DOHH2 (cell line): ENCODE data around the gene C1GALT1.
"Not testable (repeated sequence)": the region's sequence is repeated elsewhere in the genome, so short reads cannot be mapped to it uniquely, and the experiment has no call there.

ENCODE experiments used
- H3F3A ChIP-seq: fragments of 200-600 bp; sonication (generic), shearing (Covaris generic); 2 replicates; pipeline ENCODE4 v1.6.0; 2016; ENCODE audit warnings: antibody characterized with exemption, mild to moderate bottlenecking; ENCODE audit not compliant: control insufficient read depth, insufficient read depth
- H3K27ac ChIP-seq: fragments of 200-600 bp; sonication (generic); 2 replicates; pipeline ENCODE4 v1.5.1; 2014; ENCODE audit warnings: low read depth, mild to moderate bottlenecking, low read length, moderate library complexity
- H3K27me3 ChIP-seq: fragments of 200-600 bp; sonication (generic); 2 replicates; pipeline ENCODE4 v1.6.1; 2014; ENCODE audit warnings: mild to moderate bottlenecking, low read length, mixed read lengths; ENCODE audit not compliant: control insufficient read depth
- H3K36me3 ChIP-seq: fragments of 200-600 bp; sonication (generic); 2 replicates; pipeline ENCODE4 v1.6.1; 2014; ENCODE audit warnings: mild to moderate bottlenecking, low read length, moderate library complexity, mixed read lengths; ENCODE audit not compliant: control insufficient read depth
- H3K4me1 ChIP-seq: fragments of 200-600 bp; sonication (generic); 2 replicates; pipeline ENCODE4 v1.6.1; 2014; ENCODE audit warnings: mild to moderate bottlenecking, low read length, mixed read lengths; ENCODE audit not compliant: control insufficient read depth
- H3K4me2 ChIP-seq: fragments of 200-600 bp; sonication (generic); 2 replicates; pipeline ENCODE4 v1.6.0; 2014; ENCODE audit warnings: mild to moderate bottlenecking, low read length, moderate library complexity
- H3K4me3 ChIP-seq: fragments of 200-600 bp; sonication (generic); 2 replicates; pipeline ENCODE4 v1.5.1; 2014; ENCODE audit warnings: mild to moderate bottlenecking, low read length, mixed read lengths
- H3K79me2 ChIP-seq: fragments of 200-600 bp; sonication (generic); 2 replicates; pipeline ENCODE4 v1.6.1; 2014; ENCODE audit warnings: mild to moderate bottlenecking, low read length, mixed read lengths; ENCODE audit not compliant: control insufficient read depth
- H3K9me2 ChIP-seq: fragments of 200-600 bp; sonication (generic); replicated peaks from 2 replicates; pipeline ENCODE4 v1.6.1; 2014; ENCODE audit warnings: mild to moderate bottlenecking, low read length, mixed read lengths; ENCODE audit not compliant: control insufficient read depth
- H3K9me3 ChIP-seq: fragments of 200-600 bp; sonication (generic); 2 replicates; pipeline ENCODE4 v1.6.1; 2014; ENCODE audit warnings: antibody characterized with exemption, low read length, mixed read lengths; ENCODE audit not compliant: control insufficient read depth, insufficient read depth
- H4K20me1 ChIP-seq: fragments of 200-600 bp; sonication (generic); 2 replicates; pipeline ENCODE4 v1.6.0; 2014; ENCODE audit warnings: low read depth, mild to moderate bottlenecking, antibody characterized with exemption, low read length, moderate library complexity; ENCODE audit not compliant: control insufficient read depth, insufficient read depth
- CTCF ChIP-seq: fragments of 200-600 bp; sonication (generic); IDR thresholded peaks from one replicate; pipeline ENCODE4 v1.5.1; 2014; ENCODE audit warnings: antibody characterized with exemption, mild to moderate bottlenecking, low read depth, low read length; ENCODE audit not compliant: poor library complexity, severe bottlenecking
- EZH2phosphoT487 ChIP-seq: fragments of 200-600 bp; sonication (generic); IDR thresholded peaks from 2 replicates; pipeline ENCODE4 v1.6.1; 2017; ENCODE audit warnings: borderline replicate concordance, mild to moderate bottlenecking, antibody characterized with exemption, low read length, moderate library complexity, mixed read lengths

The C1GALT1 gene

DNA sequence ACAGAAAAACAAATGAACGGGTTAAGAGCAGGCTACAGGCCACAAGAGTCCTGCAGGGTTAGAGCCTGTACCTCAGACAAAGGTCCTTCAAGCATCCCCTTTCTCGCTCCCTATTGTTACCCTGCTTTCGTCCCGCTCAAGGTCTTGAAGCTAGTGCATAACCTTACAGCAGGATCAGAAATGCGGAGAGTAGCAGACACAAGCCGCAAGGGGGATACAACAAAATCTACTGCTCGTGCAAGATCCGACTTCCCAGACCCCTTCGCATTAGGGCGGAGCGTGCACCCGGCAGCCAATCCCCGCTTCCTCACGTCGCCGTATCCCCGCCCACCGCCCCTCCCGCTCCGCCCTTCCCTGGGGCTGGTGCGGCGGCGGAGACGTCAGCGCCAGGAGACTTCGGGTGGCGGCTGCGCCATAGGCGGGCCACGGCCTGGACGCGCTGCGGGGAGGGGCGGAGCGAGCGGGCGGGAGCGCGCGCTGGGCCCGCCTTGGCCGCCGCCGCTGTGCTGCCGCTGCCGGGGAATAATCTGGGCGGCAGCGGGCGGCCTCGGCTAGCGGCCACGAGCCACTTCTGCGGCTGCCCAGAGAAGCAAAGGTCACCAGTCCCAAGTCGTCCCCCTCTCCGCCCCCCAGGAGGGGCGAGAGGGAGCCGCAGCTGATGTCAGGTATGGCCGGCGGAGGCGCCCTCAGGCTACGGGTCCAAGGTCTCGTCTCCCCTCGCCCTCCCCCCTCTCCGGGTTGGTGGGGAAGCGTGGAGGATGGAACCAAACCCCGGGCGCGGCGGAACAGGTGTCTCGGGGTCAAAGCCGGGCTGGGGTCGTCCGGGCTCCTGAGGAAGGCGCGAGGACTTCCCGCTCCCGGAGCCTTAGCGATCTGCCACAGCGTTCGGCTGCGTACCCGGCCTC lies at the start of gene C1GALT1:
C1GALT1 (plus strand) TSS at position 389 of the 905 bp plus-strand sequence. CDS start 51,776 bp downstream, outside the sequence.
- H3K4me2 ChIP-seq: peak within 1 kb of the TSS; percentile 85
- peaks cover 8% of the 10 kb centered on the region for H3F3A ChIP-seq
- peak within 1 kb of the TSS; percentile 88 for H3K27ac ChIP-seq
- no peaks in the 10 kb centered on the region for H3K9me3 ChIP-seq
- H3K27me3 ChIP-seq: no peaks in the 10 kb centered on the region
- H3K9me2 ChIP-seq: no peaks in the 10 kb centered on the region
- peaks cover 46% of the 10 kb centered on the region for H3K79me2 ChIP-seq
- TF ChIP-seq CTCF (peak; percentile 63), EZH2phosphoT487 (no peak)
- H3K4me1 ChIP-seq: peaks cover 23% of the 10 kb centered on the region
- H3K36me3 ChIP-seq: peaks cover 12% of the 10 kb centered on the region
- H3K4me3 ChIP-seq: peak within 1 kb of the TSS; percentile 85
- H4K20me1 ChIP-seq: no peaks in the 10 kb centered on the region; the same call in 1 of the 2 replicates

DNA sequence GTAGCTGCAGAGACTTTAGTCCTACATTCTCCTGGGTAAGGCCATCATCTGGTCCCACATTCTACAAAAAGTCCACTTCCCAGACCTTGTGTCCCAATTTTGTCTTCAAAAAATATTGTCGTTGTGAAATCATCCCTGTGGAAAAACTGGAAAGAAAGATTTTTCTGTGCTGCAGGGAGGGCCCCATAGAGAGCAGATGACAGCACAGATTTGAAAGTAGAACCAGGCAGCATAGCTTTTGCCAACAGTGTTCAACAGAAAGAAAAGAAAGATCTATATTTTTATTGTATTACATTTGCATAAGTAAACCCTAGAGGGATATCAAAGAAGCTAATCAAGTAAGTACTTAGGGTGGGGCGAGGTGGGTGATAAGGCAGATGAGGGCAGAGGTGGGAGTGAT lies 48.3 kb upstream of the C1GALT1 start:
- no peaks in the 10 kb centered on the region for H3K9me3 ChIP-seq
- H3K27me3 ChIP-seq: peaks cover 5% of the 10 kb centered on the region; the same call in 1 of the 2 replicates
- peaks cover 4% of the 10 kb centered on the region; the same call in 1 of the 2 replicates for H3K4me1 ChIP-seq
- TF ChIP-seq CTCF (no peak), EZH2phosphoT487 (no peak)
- H4K20me1 ChIP-seq: no peaks in the 10 kb centered on the region
- H3K79me2 ChIP-seq: no peaks in the 10 kb centered on the region
- H3K27ac ChIP-seq: no peak overlapping the region
- no peak overlapping the region for H3K4me3 ChIP-seq
- no peaks in the 10 kb centered on the region for H3F3A ChIP-seq
- no peaks in the 10 kb centered on the region for H3K36me3 ChIP-seq
- no peaks in the 10 kb centered on the region; the same call in 1 of the 2 replicates for H3K9me2 ChIP-seq
- no peak overlapping the region for H3K4me2 ChIP-seq

- H3K4me3 ChIP-seq: no peak overlapping the region
- TF ChIP-seq CTCF (no peak), EZH2phosphoT487 (no peak)
- H3K79me2 ChIP-seq: no peaks in the 10 kb centered on the region
- peaks cover 4% of the 10 kb centered on the region; the same call in 1 of the 2 replicates for H3K4me1 ChIP-seq
- peaks cover 2% of the 10 kb centered on the region; the same call in 1 of the 2 replicates for H3K27me3 ChIP-seq
- no peaks in the 10 kb centered on the region for H3K9me3 ChIP-seq
- H3K4me2 ChIP-seq: no peak overlapping the region
- H3F3A ChIP-seq: no peaks in the 10 kb centered on the region
- H3K27ac ChIP-seq: no peak overlapping the region
- H4K20me1 ChIP-seq: no peaks in the 10 kb centered on the region
- no peaks in the 10 kb centered on the region; the same call in 1 of the 2 replicates for H3K9me2 ChIP-seq
- H3K36me3 ChIP-seq: no peaks in the 10 kb centered on the region
Observed at GRCh38 chr7:7135074-7135473, 47.3 kb upstream of the C1GALT1 start.

GRCh38 chr7:7135924-7136323 lies 46.4 kb upstream of the C1GALT1 start:
- not testable (repeated sequence) for H3K79me2 ChIP-seq, H3K36me3 ChIP-seq, H3K9me3 ChIP-seq, H3K9me2 ChIP-seq, H3K4me2 ChIP-seq, H3K4me1 ChIP-seq, H3K27ac ChIP-seq, H3K27me3 ChIP-seq, H4K20me1 ChIP-seq, H3F3A ChIP-seq, H3K4me3 ChIP-seq
